ENCODE results near the gene BACH2. TPM values are rescaled to one million over a fixed set of nuclear protein-coding genes. Genes with fewer than 3 reads are reported as not detected.
"Not testable (repeated sequence)": the region's sequence is repeated elsewhere in the genome, so short reads cannot be mapped to it uniquely, and the experiment has no call there.

Gene BACH2
- total RNA-seq, 1 donor from 2014 or later = 6.4 TPM

DNA sequence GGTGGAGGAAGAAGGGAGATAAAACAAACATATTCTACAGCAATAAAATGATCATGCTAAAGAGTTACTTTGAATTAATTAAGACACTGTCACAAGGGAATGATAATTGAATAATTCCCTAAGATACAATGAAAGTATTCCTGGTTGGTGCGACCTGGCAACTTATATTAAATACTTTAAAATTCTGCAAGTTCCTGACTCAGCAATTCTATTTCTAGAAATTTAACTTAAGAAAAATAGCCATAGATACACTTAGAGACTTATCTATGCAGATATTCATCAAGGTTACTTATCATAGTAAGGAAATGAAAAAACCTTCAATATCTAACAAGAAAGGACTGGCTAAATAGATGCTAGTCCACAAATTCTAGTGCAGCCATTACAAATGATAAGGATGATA is 156.0 kb downstream of the BACH2 start:
- intact Hi-C loops (cut with DNase I) = no loop called here
- Histone ChIP-seq H3K36me3 (no peaks in the 10 kb centered on the region), H3K27ac (no peak overlapping the region), H3K27me3 (no peaks in the 10 kb centered on the region), H3K4me1 (peaks cover 19% of the 10 kb centered on the region), H3K9me3 (no peaks in the 10 kb centered on the region), H3K4me3 (no peak overlapping the region)
- DNase-seq (ENCODE audit: extremely low spot score in 2 of 2) = no peak
- no peak for TF ChIP-seq POLR2AphosphoS5 (IDR thresholded peaks at IDR 0.05; ENCODE audit: insufficient read depth in 1 of 2, low read depth in 1 of 2)
- TF ChIP-seq, protein P1, sequence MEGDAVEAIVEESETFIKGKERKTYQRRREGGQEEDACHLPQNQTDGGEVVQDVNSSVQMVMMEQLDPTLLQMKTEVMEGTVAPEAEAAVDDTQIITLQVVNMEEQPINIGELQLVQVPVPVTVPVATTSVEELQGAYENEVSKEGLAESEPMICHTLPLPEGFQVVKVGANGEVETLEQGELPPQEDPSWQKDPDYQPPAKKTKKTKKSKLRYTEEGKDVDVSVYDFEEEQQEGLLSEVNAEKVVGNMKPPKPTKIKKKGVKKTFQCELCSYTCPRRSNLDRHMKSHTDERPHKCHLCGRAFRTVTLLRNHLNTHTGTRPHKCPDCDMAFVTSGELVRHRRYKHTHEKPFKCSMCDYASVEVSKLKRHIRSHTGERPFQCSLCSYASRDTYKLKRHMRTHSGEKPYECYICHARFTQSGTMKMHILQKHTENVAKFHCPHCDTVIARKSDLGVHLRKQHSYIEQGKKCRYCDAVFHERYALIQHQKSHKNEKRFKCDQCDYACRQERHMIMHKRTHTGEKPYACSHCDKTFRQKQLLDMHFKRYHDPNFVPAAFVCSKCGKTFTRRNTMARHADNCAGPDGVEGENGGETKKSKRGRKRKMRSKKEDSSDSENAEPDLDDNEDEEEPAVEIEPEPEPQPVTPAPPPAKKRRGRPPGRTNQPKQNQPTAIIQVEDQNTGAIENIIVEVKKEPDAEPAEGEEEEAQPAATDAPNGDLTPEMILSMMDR (IDR thresholded peaks at IDR 0.05) = no peak
- no peak for TF ChIP-seq POLR2A (IDR thresholded peaks at IDR 0.05)

GRCh38 chr6:90139272-90139817 is 157.3 kb downstream of the BACH2 start:
- Histone ChIP-seq H3K27me3 (no peaks in the 10 kb centered on the region), H3K36me3 (no peaks in the 10 kb centered on the region), H3K27ac (no peak overlapping the region), H3K4me1 (peaks cover 19% of the 10 kb centered on the region), H3K4me3 (no peak overlapping the region), H3K9me3 (no peaks in the 10 kb centered on the region)
- intact Hi-C loops (cut with DNase I) = no loop called here
- DNase-seq (ENCODE audit: extremely low spot score in 2 of 2) = no peak
- no peak for TF ChIP-seq POLR2A (IDR thresholded peaks at IDR 0.05)
- TF ChIP-seq, protein P1 (IDR thresholded peaks at IDR 0.05) = no peak
- TF ChIP-seq POLR2AphosphoS5 (IDR thresholded peaks at IDR 0.05; ENCODE audit: insufficient read depth in 1 of 2, low read depth in 1 of 2) = no peak

- H3K9me3 ChIP-seq = no peaks in the 10 kb centered on the region
- H3K36me3 ChIP-seq = no peaks in the 10 kb centered on the region
- peaks cover 27% of the 10 kb centered on the region for H3K4me1 ChIP-seq
- DNase-seq (ENCODE audit: extremely low spot score in 2 of 2) = no peak
- no peak overlapping the region for H3K4me3 ChIP-seq
- TF ChIP-seq POLR2AphosphoS5 (IDR thresholded peaks at IDR 0.05; ENCODE audit: insufficient read depth in 1 of 2, low read depth in 1 of 2) (no peak), POLR2A (IDR thresholded peaks at IDR 0.05) (no peak)
- TF ChIP-seq, protein P1 (IDR thresholded peaks at IDR 0.05) = no peak
- no peak overlapping the region for H3K27ac ChIP-seq
- H3K27me3 ChIP-seq = no peaks in the 10 kb centered on the region
- intact Hi-C loops (cut with DNase I) = no loop called here
Measured at GRCh38 chr6:90136837-90137568, 159.6 kb downstream of the BACH2 start.

- no peak for TF ChIP-seq POLR2A (IDR thresholded peaks at IDR 0.05)
- TF ChIP-seq, protein P1 (IDR thresholded peaks at IDR 0.05) = no peak
- TF ChIP-seq POLR2AphosphoS5 (IDR thresholded peaks at IDR 0.05; ENCODE audit: insufficient read depth in 1 of 2, low read depth in 1 of 2) = no peak
- intact Hi-C loops (cut with DNase I) = no loop called here
- no peak overlapping the region for H3K27ac ChIP-seq
- DNase-seq (ENCODE audit: extremely low spot score in 2 of 2) = no peak
- H3K27me3 ChIP-seq = no peaks in the 10 kb centered on the region
- no peaks in the 10 kb centered on the region for H3K9me3 ChIP-seq
- H3K4me1 ChIP-seq = peaks cover 29% of the 10 kb centered on the region
- H3K4me3 ChIP-seq = no peak overlapping the region
- no peaks in the 10 kb centered on the region for H3K36me3 ChIP-seq
Measured at GRCh38 chr6:90136176-90136575, 160.5 kb downstream of the BACH2 start.

DNA sequence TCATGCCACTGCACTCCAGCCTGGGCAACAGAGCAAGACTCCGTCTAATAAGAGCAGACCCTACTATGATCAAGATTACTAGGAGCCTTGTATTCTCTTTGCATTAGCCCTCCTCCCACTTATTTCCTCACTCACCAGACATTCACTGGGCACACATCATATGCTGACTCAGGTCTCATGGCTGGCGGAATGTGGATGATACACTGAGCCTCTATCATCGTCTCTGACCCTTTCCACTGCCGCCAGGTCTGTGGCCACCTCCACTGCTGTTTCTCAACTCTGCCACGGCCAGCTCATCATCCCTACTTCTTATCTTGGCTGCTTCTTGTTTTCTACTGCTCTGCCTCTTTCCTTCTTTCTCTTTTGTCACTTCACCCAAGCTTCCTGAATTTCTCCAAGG is 161.0 kb downstream of the BACH2 start:
- Histone ChIP-seq H3K9me3 (no peaks in the 10 kb centered on the region), H3K36me3 (no peaks in the 10 kb centered on the region), H3K4me3 (no peak overlapping the region), H3K4me1 (peaks cover 29% of the 10 kb centered on the region), H3K27ac (no peak overlapping the region), H3K27me3 (no peaks in the 10 kb centered on the region)
- intact Hi-C loops (cut with DNase I) = no loop called here
- TF ChIP-seq POLR2A (IDR thresholded peaks at IDR 0.05) = no peak
- TF ChIP-seq, protein P1 (IDR thresholded peaks at IDR 0.05) = no peak
- no peak for TF ChIP-seq POLR2AphosphoS5 (IDR thresholded peaks at IDR 0.05; ENCODE audit: insufficient read depth in 1 of 2, low read depth in 1 of 2)
- no peak for DNase-seq (ENCODE audit: extremely low spot score in 2 of 2)

GRCh38 chr6:90133664-90134063 is 163.0 kb downstream of the BACH2 start:
- H3K36me3 ChIP-seq; intact Hi-C loops (cut with DNase I); H3K4me3 ChIP-seq; H3K27me3 ChIP-seq; DNase-seq (ENCODE audit: extremely low spot score in 2 of 2); H3K27ac ChIP-seq; H3K9me3 ChIP-seq: not testable (repeated sequence)
- H3K4me1 ChIP-seq = peaks cover 29% of the 10 kb centered on the region
